ENCODE results near the gene FAM180B.

FAM180B gene

GRCh38 chr11:47606731-47607130, 20.3 kb downstream of the FAM180B start:
- TF ChIP-seq ZIC2 (tag by site-specific recombination; IDR thresholded peaks at IDR 0.05) (peak; percentile 39), ZNF707 (tag by site-specific recombination; IDR thresholded peaks at IDR 0.05) (no peak)
- ChIA-PET CTCF (interaction anchor here (0.7 to 2.5 kb wide), 2 partner anchors 10 to 395 kb away, joined by 3 to 14 read pairs; no protein-coding TSS in a partner anchor), POLR2A (no interaction called here)
- H3K27ac ChIP-seq (ENCODE audit: extremely low read depth, low read depth, low read length): no peak overlapping the region
- no peaks in the 10 kb centered on the region for H3K4me1 ChIP-seq (ENCODE audit: control insufficient read depth, insufficient read depth, low read length)
- H3K9me3 ChIP-seq (ENCODE audit: control insufficient read depth, insufficient read depth, low read depth, low read length): no peaks in the 10 kb centered on the region
- peaks cover 0 to 15% of the 10 kb centered on the region in 2 experiments; a peak in 1 of 3 replicates for H3K36me3 ChIP-seq (ENCODE audit: control insufficient read depth in 2 of 2, insufficient read depth in 1 of 2, low read length in 2 of 2)
- H3K4me3 ChIP-seq (ENCODE audit: low read depth, low read length): no peak overlapping the region

GRCh38 chr11:47607380-47607779, 20.9 kb downstream of the FAM180B start:
- Histone ChIP-seq H3K4me1 (ENCODE audit: control insufficient read depth, insufficient read depth, low read length) (no peaks in the 10 kb centered on the region), H3K4me3 (ENCODE audit: low read depth, low read length) (no peak overlapping the region), H3K36me3 (ENCODE audit: control insufficient read depth in 2 of 2, insufficient read depth in 1 of 2, low read length in 2 of 2) (peaks cover 0 to 15% of the 10 kb centered on the region in 2 experiments; a peak in 1 of 3 replicates), H3K9me3 (ENCODE audit: control insufficient read depth, insufficient read depth, low read depth, low read length) (no peaks in the 10 kb centered on the region), H3K27ac (ENCODE audit: extremely low read depth, low read depth, low read length) (no peak overlapping the region)
- ChIA-PET POLR2A (interaction anchor here (1.6 kb wide), 1 partner anchor 29 kb away, joined by 3 read pairs; the partner anchor contains the start of genes KBTBD4 and NDUFS3), CTCF (interaction anchor here (2.5 kb wide), 1 partner anchor 10 kb away, joined by 14 read pairs; no protein-coding TSS in a partner anchor)
- no peak for TF ChIP-seq YY2 (tag by site-specific recombination; IDR thresholded peaks at IDR 0.05)
- no peak for TF ChIP-seq ZBTB49 (tag by site-specific recombination; IDR thresholded peaks at IDR 0.05; ENCODE audit: low read depth)
- no peak for TF ChIP-seq SP2 (tag by site-specific recombination; IDR thresholded peaks at IDR 0.05)
- TF ChIP-seq ZNF416 (tag by site-specific recombination; IDR thresholded peaks at IDR 0.05): no peak
- TF ChIP-seq MEIS1 (CRISPR knock-in tag; IDR thresholded peaks at IDR 0.05; ENCODE audit: borderline replicate concordance): no peak
- TF ChIP-seq ZNF433 (tag by site-specific recombination; IDR thresholded peaks at IDR 0.05; ENCODE audit: low read depth): no peak
- no peak for TF ChIP-seq ZFP41 (tag by site-specific recombination; IDR thresholded peaks at IDR 0.05; ENCODE audit: borderline replicate concordance)
- TF ChIP-seq KLF9 (tag by site-specific recombination; IDR thresholded peaks at IDR 0.05; ENCODE audit: low read depth): no peak
- TF ChIP-seq ZNF362 (tag by site-specific recombination; IDR thresholded peaks at IDR 0.05): no peak
- no peak for TF ChIP-seq SP3 (tag by site-specific recombination; IDR thresholded peaks at IDR 0.05)
- no peak for TF ChIP-seq ZNF140 (tag by site-specific recombination; IDR thresholded peaks at IDR 0.05)
- TF ChIP-seq KLF8 (tag by site-specific recombination; IDR thresholded peaks at IDR 0.05): no peak
- no peak for TF ChIP-seq ZNF280D (tag by site-specific recombination; IDR thresholded peaks at IDR 0.05)
- TF ChIP-seq ZNF830 (tag by site-specific recombination; IDR thresholded peaks at IDR 0.05; ENCODE audit: low read depth): no peak

Measured in HEK293 (cell line).